Ishikawa (cell line): ENCODE results near the gene TNIP3.

Experiments
- CEBPB ChIP-seq: IDR thresholded peaks from 2 replicates; pipeline ENCODE4 v1.6.1; 2012
- CREB1 ChIP-seq: IDR thresholded peaks from 2 replicates; pipeline ENCODE4 v1.6.1; 2012; ENCODE audit warnings: low read depth
- MAX ChIP-seq: IDR thresholded peaks from 2 replicates; pipeline ENCODE4 v1.6.1; 2012
- NFIC ChIP-seq: IDR thresholded peaks from 2 replicates; pipeline ENCODE4 v1.6.1; 2012
- RAD21 ChIP-seq: IDR thresholded peaks from 2 replicates; pipeline ENCODE4 v1.6.1; 2012; ENCODE audit warnings: low read depth
- REST ChIP-seq: IDR thresholded peaks from 2 replicates; pipeline ENCODE4 v1.6.1; 2012; ENCODE audit warnings: low read depth, mild to moderate bottlenecking
- TAF1 ChIP-seq: IDR thresholded peaks from 2 replicates; pipeline ENCODE4 v1.6.1; 2012; ENCODE audit warnings: low read depth, mild to moderate bottlenecking
- USF1 ChIP-seq: IDR thresholded peaks from 2 replicates; pipeline ENCODE4 v1.6.1; 2012
- YY1 ChIP-seq: IDR thresholded peaks from 2 replicates; pipeline ENCODE4 v1.6.1; 2012; ENCODE audit warnings: low read depth

GRCh38 chr4:121118344-121118743 is 45.8 kb downstream of the TNIP3 start:
- no peak for TF ChIP-seq YY1
- TF ChIP-seq REST, result no peak
- TF ChIP-seq TAF1, result no peak
- TF ChIP-seq CEBPB, result no peak
- no peak for TF ChIP-seq MAX
- no peak for TF ChIP-seq USF1
- TF ChIP-seq CREB1, result no peak
- no peak for TF ChIP-seq NFIC
- TF ChIP-seq RAD21, result no peak
